Measurements from ENCODE around the gene TACC2.
"Not testable (repeated sequence)": the region's sequence is repeated elsewhere in the genome, so short reads cannot be mapped to it uniquely, and the experiment has no call there.

The TACC2 gene

GRCh38 chr10:122057841-122058413 is 69.0 kb downstream of the TACC2 start:
- no peak for DNase-seq (ENCODE audit: low read depth)

- no peak for DNase-seq (ENCODE audit: low read depth)
These were observed 71.3 kb downstream of the TACC2 start for GRCh38 chr10:122060250-122060649.

- peak; percentile 72 for DNase-seq (ENCODE audit: low read depth)
These were observed 74.1 kb downstream of the TACC2 start for GRCh38 chr10:122062831-122063674.

- DNase-seq (ENCODE audit: low read depth): not testable (repeated sequence)
These were observed 77.5 kb downstream of the TACC2 start for GRCh38 chr10:122066337-122066939.

- no peak for DNase-seq (ENCODE audit: low read depth)
These were observed 79.9 kb downstream of the TACC2 start for GRCh38 chr10:122068844-122069243.

GRCh38 chr10:122072491-122072890 is 83.5 kb downstream of the TACC2 start:
- no peak for DNase-seq (ENCODE audit: low read depth)

- no peak for DNase-seq (ENCODE audit: low read depth)
These were observed 84.5 kb downstream of the TACC2 start for GRCh38 chr10:122073508-122073907.

GRCh38 chr10:122075171-122075570 is 86.2 kb downstream of the TACC2 start:
- DNase-seq (ENCODE audit: low read depth): no peak

- DNase-seq (ENCODE audit: low read depth): not testable (repeated sequence)
These were observed 86.9 kb downstream of the TACC2 start for GRCh38 chr10:122075876-122076275.

- DNase-seq (ENCODE audit: low read depth): no peak
These were observed 88.4 kb downstream of the TACC2 start for GRCh38 chr10:122077311-122077875.

GRCh38 chr10:122078326-122078725 is 89.4 kb downstream of the TACC2 start:
- DNase-seq (ENCODE audit: low read depth): no peak

- DNase-seq (ENCODE audit: low read depth): no peak
These were observed 90.2 kb downstream of the TACC2 start for GRCh38 chr10:122078965-122079795.

- DNase-seq (ENCODE audit: low read depth): no peak
These were observed 93.9 kb downstream of the TACC2 start for GRCh38 chr10:122082616-122083477.

- no peak for DNase-seq (ENCODE audit: low read depth)
These were observed 94.6 kb downstream of the TACC2 start for GRCh38 chr10:122083478-122084025.

GRCh38 chr10:122084286-122085041 is 95.5 kb downstream of the TACC2 start:
- DNase-seq (ENCODE audit: low read depth): no peak

GRCh38 chr10:122085423-122085911 is 96.5 kb downstream of the TACC2 start:
- no peak for DNase-seq (ENCODE audit: low read depth)

- DNase-seq (ENCODE audit: low read depth): no peak
These were observed 97.7 kb downstream of the TACC2 start for GRCh38 chr10:122086416-122087240.

- DNase-seq (ENCODE audit: low read depth): no peak
These were observed 98.5 kb downstream of the TACC2 start for GRCh38 chr10:122087436-122087835.
